Stimulated activated naive B cell treated with anti-CD40 and anti-IgM and Interleukin-4, amounts not matched to agents 10 μg/mL and 1 μg/mL and 100 μg/mL, for 72 hours (primary cell): ENCODE measurements around the gene ADGRG1.

ENCODE experiments used
- ATAC-seq, 2 donors: fragments of 150-1000 bp; cut with Tn5 transposase; replicated peaks; 2 replicates each; pipeline ENCODE4 v1.10.0; 2021; ENCODE audit warnings: moderate library complexity in 1 of 2
- DNase-seq: peaks from one replicate; pipeline ENCODE4 v3.0.0; 2021
- H3K27ac Mint-ChIP-seq: one replicate; pipeline ENCODE4 v1.8.0; 2022; ENCODE audit warnings: mild to moderate bottlenecking, mixed read lengths
- H3K27me3 Mint-ChIP-seq, 2 donors: one replicate each; pipeline ENCODE4 v1.8.0; 2022; ENCODE audit warnings: mixed read lengths in 2 of 2
- H3K36me3 Mint-ChIP-seq, 2 donors: one replicate each; pipeline ENCODE4 v1.8.0; 2022; ENCODE audit warnings: mixed read lengths in 2 of 2, mild to moderate bottlenecking in 1 of 2
- H3K4me1 Mint-ChIP-seq, 2 donors: one replicate each; pipeline ENCODE4 v1.8.0; 2022; ENCODE audit warnings: mixed read lengths in 2 of 2, mild to moderate bottlenecking in 1 of 2
- H3K4me3 Mint-ChIP-seq, 2 donors: one replicate each; pipeline ENCODE4 v1.8.0; 2022; ENCODE audit warnings: mild to moderate bottlenecking in 2 of 2, mixed read lengths in 2 of 2, moderate library complexity in 1 of 2
- H3K9me3 Mint-ChIP-seq, 2 donors: one replicate each; pipeline ENCODE4 v1.8.0; 2022; ENCODE audit warnings: mixed read lengths in 2 of 2, mild to moderate bottlenecking in 1 of 2

ADGRG1 gene

DNA sequence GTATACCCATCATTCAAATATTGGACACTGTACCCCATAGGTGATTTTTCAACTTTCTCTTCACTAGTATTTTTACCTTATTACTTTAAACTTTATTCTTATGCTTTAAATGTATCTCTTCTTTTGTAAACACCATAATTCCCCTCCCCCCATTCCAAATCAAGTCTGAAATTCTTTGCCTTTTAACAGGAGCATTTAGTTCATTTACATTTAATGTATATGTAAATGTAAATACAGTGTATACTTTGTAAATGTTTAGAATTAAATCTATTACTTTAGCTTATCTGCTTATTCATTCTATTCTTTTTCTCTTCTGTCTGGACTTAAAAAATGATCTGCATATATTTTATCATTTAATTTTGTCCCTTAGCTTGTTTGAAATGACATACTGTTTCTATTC lies 30.0 kb upstream of the ADGRG1 start:
- Mint-ChIP-seq H3K36me3 (peaks cover 8 to 10% of the 10 kb centered on the region in 2 donors), H3K4me1 (peaks cover 16 to 21% of the 10 kb centered on the region in 2 donors), H3K27me3 (peaks cover 7 to 11% of the 10 kb centered on the region in 2 donors), H3K27ac (no peak overlapping the region), H3K4me3 (no peak overlapping the region), H3K9me3 (peaks cover 4 to 7% of the 10 kb centered on the region in 2 donors)
- DNase-seq, result no peak
- no peak for ATAC-seq

DNA sequence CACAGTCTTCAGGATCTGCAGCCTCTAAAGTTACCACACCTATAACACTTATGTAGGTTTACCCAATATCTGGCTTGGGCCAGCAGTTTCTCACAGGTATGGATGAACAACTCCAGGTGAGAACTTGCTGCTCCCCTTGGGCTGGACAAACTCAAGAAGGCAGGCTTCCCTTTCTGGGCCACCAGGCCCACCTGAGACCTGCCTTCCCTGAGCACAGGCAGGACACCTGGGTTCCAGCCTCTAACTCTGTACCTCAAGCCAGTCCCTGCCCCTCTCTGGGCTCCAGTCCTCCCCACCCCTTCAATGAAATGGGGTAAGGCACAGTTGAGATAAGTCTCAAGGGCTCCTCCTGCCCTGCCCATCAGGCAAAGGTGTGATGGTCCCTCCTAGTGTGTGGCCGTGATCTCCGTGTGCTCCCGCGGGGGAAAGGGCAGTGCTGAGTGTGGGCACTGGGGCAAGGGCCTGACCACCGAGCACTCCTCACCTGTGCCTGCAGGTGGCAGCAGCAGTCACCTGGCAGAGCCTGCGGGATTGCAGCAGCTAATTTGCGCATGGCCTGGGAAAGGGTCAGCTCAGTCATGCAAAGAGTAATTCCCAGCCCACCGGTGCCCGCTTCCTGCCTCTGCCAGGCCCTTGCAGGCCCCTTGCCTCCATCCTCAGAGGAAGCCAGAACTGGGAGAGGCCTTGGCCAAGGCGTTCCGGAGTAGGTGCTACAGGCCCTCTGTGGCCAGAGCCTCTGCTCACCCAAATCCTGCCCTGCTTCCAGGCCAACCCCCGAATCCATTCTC lies 28.2 kb upstream of the ADGRG1 start:
- Mint-ChIP-seq H3K4me3 (no peak overlapping the region), H3K9me3 (peaks cover 4 to 7% of the 10 kb centered on the region in 2 donors), H3K4me1 (peaks cover 16 to 21% of the 10 kb centered on the region in 2 donors), H3K36me3 (peaks cover 8 to 10% of the 10 kb centered on the region in 2 donors), H3K27ac (no peak overlapping the region), H3K27me3 (peaks cover 9 to 13% of the 10 kb centered on the region in 2 donors)
- DNase-seq, result no peak
- peak; percentile 18 to 33 for ATAC-seq

DNA sequence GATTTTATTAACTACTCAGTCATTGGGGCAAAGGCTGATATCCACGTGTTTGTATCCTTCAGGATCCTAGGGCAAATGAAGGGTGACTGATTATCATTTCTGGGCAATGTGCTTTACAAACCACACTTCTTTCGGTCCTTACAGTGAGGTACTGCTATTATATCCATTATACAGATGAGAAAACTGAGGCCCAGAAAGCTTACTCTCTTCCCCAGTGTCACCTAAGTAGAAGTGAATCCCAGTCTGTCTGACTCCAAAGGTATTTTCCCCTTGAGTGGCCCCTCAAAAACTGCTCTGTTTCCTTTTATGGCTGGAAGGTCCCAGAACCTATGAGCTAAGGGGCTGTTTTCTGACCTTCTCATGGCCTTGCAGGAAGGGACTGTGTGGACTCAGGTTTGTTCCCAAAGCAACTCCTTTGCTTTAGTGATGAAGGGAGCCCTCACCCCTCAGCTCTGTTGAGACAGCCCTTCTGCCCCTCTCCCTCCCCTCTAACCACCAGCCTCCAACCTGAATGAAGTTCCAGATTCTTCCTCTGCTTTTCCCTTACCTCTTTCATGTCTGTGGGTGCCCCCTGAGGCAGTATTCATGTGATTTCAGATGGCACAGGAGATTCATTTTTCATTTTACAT lies 27.4 kb upstream of the ADGRG1 start:
- H3K27ac Mint-ChIP-seq, result peak overlapping the region; percentile 26
- no peak for DNase-seq

GRCh38 chr16:57601801-57602478 lies 26.5 kb upstream of the ADGRG1 start:
- Mint-ChIP-seq H3K27ac (peak overlapping the region; percentile 89), H3K4me1 (peaks cover 16 to 24% of the 10 kb centered on the region in 2 donors), H3K9me3 (peaks cover 1 to 3% of the 10 kb centered on the region in 2 donors), H3K36me3 (peaks cover 6 to 7% of the 10 kb centered on the region in 2 donors), H3K27me3 (peaks cover 13 to 16% of the 10 kb centered on the region in 2 donors), H3K4me3 (peak overlapping the region; percentile 34 to 59)
- ATAC-seq, result peak; percentile 93 to 95
- peak; percentile 70 for DNase-seq

More for the DNA sequence above, 27.4 kb upstream of the ADGRG1 start:
- H3K27me3 Mint-ChIP-seq, result peaks cover 9 to 13% of the 10 kb centered on the region in 2 donors
- peaks cover 1 to 3% of the 10 kb centered on the region in 2 donors for H3K9me3 Mint-ChIP-seq
- no peak for ATAC-seq
- no peak overlapping the region for H3K4me3 Mint-ChIP-seq
- H3K4me1 Mint-ChIP-seq, result peaks cover 16 to 21% of the 10 kb centered on the region in 2 donors
- peaks cover 6 to 8% of the 10 kb centered on the region in 2 donors for H3K36me3 Mint-ChIP-seq

- DNase-seq (no peak), ATAC-seq (no peak)
- H3K4me3 Mint-ChIP-seq, result no peak overlapping the region
- H3K27ac Mint-ChIP-seq, result no peak overlapping the region
- H3K4me1 Mint-ChIP-seq, result peaks cover 18 to 27% of the 10 kb centered on the region in 2 donors
- H3K36me3 Mint-ChIP-seq, result peaks cover 0 to 5% of the 10 kb centered on the region in 2 donors
- no peaks in the 10 kb centered on the region for H3K9me3 Mint-ChIP-seq
- peaks cover 16 to 23% of the 10 kb centered on the region in 2 donors for H3K27me3 Mint-ChIP-seq
Observed at GRCh38 chr16:57603115-57604024, 25.1 kb upstream of the ADGRG1 start.

DNA sequence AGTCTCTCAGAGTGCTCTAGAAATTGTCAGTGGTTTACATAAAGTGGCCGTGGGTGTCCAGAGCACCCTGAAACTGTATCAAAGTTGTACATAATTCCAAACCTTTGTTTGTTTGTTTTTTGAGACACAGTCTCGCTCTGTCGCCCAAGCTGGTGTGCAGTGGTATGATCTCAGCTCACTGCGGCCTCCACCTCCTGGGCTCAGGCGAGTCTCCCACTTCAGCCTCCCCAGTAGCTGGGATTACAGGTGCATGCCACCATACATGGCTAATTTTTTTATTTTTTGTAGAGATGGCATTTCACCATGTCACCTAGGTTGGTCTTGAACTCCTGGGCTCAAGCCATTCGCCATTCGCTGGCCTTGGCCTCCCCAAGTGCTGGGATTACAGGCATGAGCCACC lies 24.3 kb upstream of the ADGRG1 start:
- peaks cover 18 to 34% of the 10 kb centered on the region in 2 donors for H3K4me1 Mint-ChIP-seq
- H3K4me3 Mint-ChIP-seq, result no peak overlapping the region
- ATAC-seq (no peak), DNase-seq (no peak)
- H3K9me3 Mint-ChIP-seq, result no peaks in the 10 kb centered on the region
- peaks cover 0 to 3% of the 10 kb centered on the region in 2 donors for H3K36me3 Mint-ChIP-seq
- no peak overlapping the region for H3K27ac Mint-ChIP-seq
- H3K27me3 Mint-ChIP-seq, result peaks cover 16 to 23% of the 10 kb centered on the region in 2 donors

DNA sequence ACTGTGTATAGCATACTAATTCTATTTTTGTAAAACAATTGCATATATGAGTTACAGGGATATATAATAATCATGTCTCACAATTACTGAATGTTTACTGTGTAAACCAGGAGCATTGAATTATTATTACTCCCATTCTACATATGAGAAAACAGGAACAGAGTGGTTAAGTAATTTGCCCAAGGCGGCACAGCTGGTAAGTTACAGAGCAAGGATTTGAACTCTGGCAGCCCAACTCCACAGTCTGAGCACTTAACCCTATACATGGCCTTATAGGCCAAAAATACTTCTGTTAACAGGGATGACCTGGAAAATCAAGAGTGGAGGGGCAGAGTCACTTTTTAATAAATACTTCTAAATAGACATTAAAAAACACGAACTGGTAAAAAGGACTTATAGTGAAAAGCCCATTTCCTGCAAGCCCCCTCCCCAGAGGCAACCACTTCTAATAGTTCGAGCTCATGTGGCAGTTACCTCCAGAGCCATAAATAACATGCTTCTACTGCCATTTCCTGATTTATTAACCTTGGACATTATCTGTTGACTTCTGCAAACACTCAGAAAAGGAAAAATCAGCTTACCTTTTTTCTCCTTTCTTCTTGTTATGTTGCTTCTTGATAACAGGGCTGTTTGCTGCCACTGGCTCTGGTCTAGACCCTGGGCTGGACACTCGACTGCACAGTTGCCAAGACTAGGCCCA lies 22.1 kb upstream of the ADGRG1 start:
- DNase-seq (no peak), ATAC-seq (no peak)
- no peak overlapping the region for H3K4me3 Mint-ChIP-seq
- H3K27ac Mint-ChIP-seq, result no peak overlapping the region
- peaks cover 16 to 23% of the 10 kb centered on the region in 2 donors for H3K27me3 Mint-ChIP-seq
- no peaks in the 10 kb centered on the region for H3K9me3 Mint-ChIP-seq
- no peaks in the 10 kb centered on the region for H3K36me3 Mint-ChIP-seq
- peaks cover 28 to 45% of the 10 kb centered on the region in 2 donors for H3K4me1 Mint-ChIP-seq

DNA sequence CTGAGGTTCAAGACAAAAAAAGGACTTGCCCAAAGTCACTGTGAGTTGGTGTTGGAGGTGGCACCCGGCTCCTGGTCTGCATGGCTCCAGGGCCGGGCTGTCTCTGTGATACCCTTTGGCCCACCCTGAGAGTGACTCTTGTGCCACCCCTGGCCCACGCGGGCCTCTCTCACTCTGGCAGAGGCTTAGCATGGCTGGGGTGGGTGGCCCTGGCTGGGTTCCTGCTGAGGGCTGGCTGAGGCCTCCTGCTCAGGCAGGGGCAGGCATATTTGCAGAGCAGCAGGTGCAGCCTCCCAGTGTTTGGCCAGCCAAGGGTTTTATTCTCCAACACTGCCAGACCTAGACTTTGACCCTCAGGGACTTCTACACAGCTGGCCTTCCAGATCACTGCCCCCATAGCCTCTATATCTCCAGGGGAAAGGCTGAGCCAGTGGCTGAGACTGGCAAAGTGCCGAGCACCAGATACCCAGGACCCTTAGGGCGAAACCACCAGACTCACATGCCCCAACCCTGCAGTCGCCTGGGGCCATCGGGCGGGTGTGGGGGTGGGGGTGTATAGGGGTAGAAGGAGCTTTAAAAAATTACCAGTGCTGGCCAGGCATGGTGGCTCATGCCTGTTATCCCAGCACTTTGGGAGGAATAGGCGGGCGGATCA lies 21.5 kb upstream of the ADGRG1 start:
- H3K9me3 Mint-ChIP-seq, result no peaks in the 10 kb centered on the region
- H3K4me3 Mint-ChIP-seq, result no peak overlapping the region

GRCh38 chr16:57607676-57608461 lies 20.6 kb upstream of the ADGRG1 start:
- Mint-ChIP-seq H3K4me3 (no peak overlapping the region), H3K27me3 (peaks cover 11 to 21% of the 10 kb centered on the region in 2 donors), H3K36me3 (no peaks in the 10 kb centered on the region), H3K9me3 (no peaks in the 10 kb centered on the region), H3K4me1 (peaks cover 20 to 39% of the 10 kb centered on the region in 2 donors), H3K27ac (no peak overlapping the region)
- DNase-seq (no peak), ATAC-seq (no peak)

More for the DNA sequence above, 21.5 kb upstream of the ADGRG1 start:
- Mint-ChIP-seq H3K4me1 (peaks cover 24 to 43% of the 10 kb centered on the region in 2 donors), H3K27me3 (peaks cover 16 to 23% of the 10 kb centered on the region in 2 donors), H3K27ac (peak overlapping the region; percentile 31), H3K36me3 (no peaks in the 10 kb centered on the region)
- ATAC-seq (no peak), DNase-seq (no peak)

DNA sequence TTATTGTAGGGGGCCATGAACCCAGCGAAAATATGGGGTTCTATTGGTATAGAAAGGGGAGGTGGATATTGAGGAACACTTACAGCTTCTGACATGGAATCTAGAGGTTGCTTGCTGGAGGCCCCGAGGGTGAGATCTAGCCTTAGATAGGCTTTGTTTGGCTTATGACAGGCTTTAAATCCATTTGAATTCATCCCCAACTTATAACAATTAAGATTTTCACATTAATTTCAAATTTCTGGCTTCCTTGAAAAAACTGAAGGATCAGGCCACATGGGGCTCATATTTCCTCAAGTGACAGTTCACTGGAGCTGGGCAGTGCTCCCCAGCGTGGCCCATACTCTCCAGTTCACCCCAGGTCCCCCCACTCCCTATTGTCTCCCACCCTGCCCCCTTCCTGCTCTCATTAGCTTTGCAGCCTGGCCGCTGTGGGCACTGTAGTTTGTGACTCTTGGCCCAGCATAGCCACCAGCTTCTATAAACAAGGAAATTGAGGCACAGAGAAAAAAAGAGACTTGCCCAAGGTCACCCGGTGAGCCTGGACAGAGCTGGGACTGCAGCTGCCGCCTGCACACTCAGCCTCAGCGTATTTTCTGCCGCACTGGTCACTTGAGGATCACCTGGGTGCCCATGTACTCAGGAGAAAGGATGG lies 19.8 kb upstream of the ADGRG1 start:
- no peak for DNase-seq
- Mint-ChIP-seq H3K36me3 (no peaks in the 10 kb centered on the region), H3K27me3 (peaks cover 4 to 14% of the 10 kb centered on the region in 2 donors), H3K9me3 (no peaks in the 10 kb centered on the region), H3K4me1 (peaks cover 18 to 39% of the 10 kb centered on the region in 2 donors), H3K4me3 (no peak overlapping the region), H3K27ac (no peak overlapping the region)
- no peak for ATAC-seq

DNA sequence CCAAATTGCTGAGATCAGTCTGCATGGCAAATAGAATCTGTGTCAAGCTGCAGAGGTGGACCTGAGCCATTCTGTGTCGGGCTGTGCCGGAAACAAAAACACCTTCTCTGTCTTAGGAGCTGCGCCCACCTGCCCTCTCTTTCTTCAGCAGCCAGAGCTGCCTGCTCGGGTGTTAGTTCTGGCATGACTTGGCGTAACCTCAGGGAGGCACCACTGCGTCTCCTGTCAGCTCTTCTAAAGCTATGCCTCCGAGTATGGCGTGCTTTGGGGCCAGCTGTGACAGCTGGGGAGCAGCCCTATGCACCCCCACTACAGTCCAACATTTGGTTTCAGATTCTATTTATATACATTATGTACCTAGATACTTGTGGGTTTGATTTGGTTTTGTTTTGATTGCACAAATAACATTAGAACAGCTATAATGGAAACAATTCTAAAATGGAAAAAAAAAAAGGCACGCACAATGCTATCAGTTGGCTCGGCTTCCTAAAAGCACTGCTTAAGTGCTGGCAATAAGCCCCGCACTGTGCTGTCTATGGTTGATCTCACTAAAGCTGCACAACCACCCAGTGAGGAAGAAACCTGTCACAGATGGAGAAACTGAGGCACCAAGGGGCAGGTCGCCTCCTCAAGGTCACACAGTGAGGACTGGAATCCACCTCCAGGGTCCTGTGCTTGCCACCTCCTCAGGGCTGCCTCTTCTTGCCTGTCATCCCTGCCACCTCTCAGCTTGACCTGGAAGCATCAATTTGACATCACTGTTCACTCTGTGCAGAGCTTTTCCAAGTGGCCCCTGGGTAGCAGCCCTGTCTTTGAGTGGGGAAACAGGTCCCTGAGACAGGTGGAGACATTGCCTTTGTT lies 18.7 kb upstream of the ADGRG1 start:
- H3K27ac Mint-ChIP-seq, result peak overlapping the region; percentile 89
- peak; percentile 77 for DNase-seq

More for the DNA sequence above, 18.7 kb upstream of the ADGRG1 start:
- H3K27me3 Mint-ChIP-seq, result peaks cover 3 to 13% of the 10 kb centered on the region in 2 donors
- no peaks in the 10 kb centered on the region for H3K36me3 Mint-ChIP-seq
- peak; percentile 93 to 96 for ATAC-seq
- peaks cover 24 to 48% of the 10 kb centered on the region in 2 donors for H3K4me1 Mint-ChIP-seq
- H3K9me3 Mint-ChIP-seq, result no peaks in the 10 kb centered on the region
- H3K4me3 Mint-ChIP-seq, result peak overlapping the region; percentile 49 to 72
